IMR-90 (cell line): ENCODE data around the gene FBXL13. TPM values are rescaled to one million over a fixed set of nuclear protein-coding genes. Genes with fewer than 3 reads are reported as not detected.

Experiments used
- ATAC-seq: fragments of 200-7000 bp; cut with Tn5 transposase; 2 replicates; pipeline ENCODE4 v1.9.1; 2020; ENCODE audit warnings: low read depth, mild to moderate bottlenecking, moderate library complexity
- BruUV-seq: library from RNA; stranded (reverse); fragments of 400-500 nt; replicated peaks from 2 replicates; lab custom pipeline; 2021; lab: Mats Ljungman, UMichigan
- CTCF ChIA-PET: fragments of 300-600 bp; formaldehyde crosslinking; extraction: SDS; loops from one replicate; lab custom pipeline; 2021; ENCODE audit warnings: antibody characterized with exemption; lab: Yijun Ruan, JAX
- POLR2A ChIA-PET: fragments of 300-600 bp; sonication (Branson Sonifier 250); formaldehyde crosslinking; loops from one replicate; lab custom pipeline; 2022; ENCODE audit warnings: antibody characterized with exemption; ENCODE audit not compliant: unreplicated experiment; lab: Charles Lee
- DNase-seq: peaks from one replicate; pipeline ENCODE4 v3.0.0; 2013
- H2AFZ ChIP-seq: replicated peaks from 2 replicates; pipeline ENCODE3; 2013; ENCODE audit warnings: low read length, mild to moderate bottlenecking; ENCODE audit not compliant: poor library complexity
- H2AK5ac ChIP-seq: 2 replicates; pipeline ENCODE4 v1.6.1; 2013; ENCODE audit warnings: low read depth, low read length, inconsistent platforms
- H2AK9ac ChIP-seq: replicated peaks from 2 replicates; pipeline ENCODE3; 2013; ENCODE audit warnings: mild to moderate bottlenecking, low read depth, low read length, moderate library complexity; ENCODE audit not compliant: poor library complexity
- H2BK120ac ChIP-seq: 2 replicates; pipeline ENCODE4 v1.6.1; 2013; ENCODE audit warnings: low read depth, low read length, inconsistent platforms
- H2BK15ac ChIP-seq: 3 replicates; pipeline ENCODE4 v1.6.1; 2013; ENCODE audit warnings: low read depth, low read length, inconsistent platforms
- H2BK20ac ChIP-seq: 2 replicates; pipeline ENCODE4 v1.6.1; 2013; ENCODE audit warnings: low read depth, mild to moderate bottlenecking, inconsistent platforms, low read length, moderate library complexity
- H2BK5ac ChIP-seq: 2 replicates; pipeline ENCODE4 v1.6.1; 2013; ENCODE audit warnings: mild to moderate bottlenecking, low read depth, low read length, inconsistent platforms; ENCODE audit not compliant: poor library complexity, severe bottlenecking
- H3K14ac ChIP-seq: replicated peaks from 2 replicates; pipeline ENCODE4 v1.6.1; 2013; ENCODE audit warnings: low read depth, low read length, inconsistent platforms
- H3K18ac ChIP-seq: 2 replicates; pipeline ENCODE4 v1.6.1; 2013; ENCODE audit warnings: low read depth, low read length, control low read depth
- H3K23ac ChIP-seq: 2 replicates; pipeline ENCODE4 v1.6.1; 2013; ENCODE audit warnings: low read depth, low read length, inconsistent platforms
- H3K27ac ChIP-seq: 2 replicates; pipeline ENCODE4 v1.5.1; 2013; ENCODE audit warnings: mild to moderate bottlenecking, control low read depth, low read length; ENCODE audit not compliant: insufficient read depth
- H3K27me3 ChIP-seq: 2 replicates; pipeline ENCODE4 v1.6.1; 2013; ENCODE audit warnings: low read length; ENCODE audit not compliant: control insufficient read depth, insufficient read depth
- H3K36me3 ChIP-seq: 2 replicates; pipeline ENCODE4 v1.6.1; 2013; ENCODE audit warnings: low read length, mixed read lengths; ENCODE audit not compliant: control insufficient read depth, insufficient read depth
- H3K4ac ChIP-seq: 2 replicates; pipeline ENCODE4 v1.6.1; 2013; ENCODE audit warnings: low read depth, low read length, inconsistent platforms
- H3K4me1 ChIP-seq: 2 replicates; pipeline ENCODE4 v1.6.1; 2013; ENCODE audit warnings: low read length, mixed read lengths; ENCODE audit not compliant: control insufficient read depth, insufficient read depth
- H3K4me2 ChIP-seq: 2 replicates; pipeline ENCODE4 v1.6.1; 2013; ENCODE audit warnings: low read depth, mild to moderate bottlenecking, control low read depth, low read length, moderate library complexity
- H3K4me3 ChIP-seq: 2 replicates; pipeline ENCODE4 v1.5.1; 2013; ENCODE audit warnings: low read depth, mild to moderate bottlenecking, control low read depth, low read length, moderate library complexity; ENCODE audit not compliant: insufficient read depth
- H3K56ac ChIP-seq: 2 replicates; pipeline ENCODE4 v1.6.1; 2013; ENCODE audit warnings: low read length, inconsistent platforms; ENCODE audit not compliant: insufficient read depth; ENCODE audit errors: extremely low read depth
- H3K79me1 ChIP-seq, 2 experiments: 2 replicates each; pipeline ENCODE4 v1.6.1; 2013; ENCODE audit warnings: low read length in 2 of 2, inconsistent platforms in 1 of 2, low read depth in 1 of 2
- H3K9ac ChIP-seq: 2 replicates; pipeline ENCODE4 v1.6.1; 2013; ENCODE audit warnings: low read depth, low read length, control low read depth
- H3K9me1 ChIP-seq: 2 replicates; pipeline ENCODE4 v1.6.1; 2013; ENCODE audit warnings: low read length, inconsistent platforms; ENCODE audit not compliant: insufficient read depth
- H3K9me3 ChIP-seq: 2 replicates; pipeline ENCODE4 v1.6.1; 2013; ENCODE audit warnings: low read length; ENCODE audit not compliant: control insufficient read depth, insufficient read depth
- H4K20me1 ChIP-seq: 2 replicates; pipeline ENCODE4 v1.6.1; 2013; ENCODE audit warnings: low read length, inconsistent platforms; ENCODE audit not compliant: insufficient read depth
- H4K5ac ChIP-seq: 2 replicates; pipeline ENCODE4 v1.6.1; 2013; ENCODE audit warnings: mild to moderate bottlenecking, low read depth, low read length, control low read depth
- H4K8ac ChIP-seq, 2 experiments: 2 replicates each; pipeline ENCODE4 v1.6.1; 2013; ENCODE audit warnings: low read depth in 2 of 2, low read length in 2 of 2, control low read depth in 1 of 2, inconsistent platforms in 1 of 2
- H4K91ac ChIP-seq: 2 replicates; pipeline ENCODE4 v1.6.1; 2013; ENCODE audit warnings: low read depth, low read length, inconsistent platforms; ENCODE audit not compliant: insufficient read depth
- CHD1 ChIP-seq: IDR thresholded peaks from 2 replicates; pipeline ENCODE4 v1.6.1; 2012; ENCODE audit warnings: low read depth, low read length, improper control_type of control experiment
- MAZ ChIP-seq: IDR thresholded peaks from 2 replicates; pipeline ENCODE4 v1.6.1; 2012; ENCODE audit warnings: low read depth, mild to moderate bottlenecking, low read length, improper control_type of control experiment, moderate library complexity, borderline replicate concordance
- MXI1 ChIP-seq: IDR thresholded peaks from 2 replicates; pipeline ENCODE4 v1.6.1; 2012; ENCODE audit warnings: low read depth, mild to moderate bottlenecking, low read length, moderate library complexity, borderline replicate concordance
- RCOR1 ChIP-seq: IDR thresholded peaks from 2 replicates; pipeline ENCODE4 v1.6.1; 2012; ENCODE audit warnings: mild to moderate bottlenecking, low read length, improper control_type of control experiment; ENCODE audit not compliant: insufficient replicate concordance
- RFX5 ChIP-seq: IDR thresholded peaks from 2 replicates; pipeline ENCODE4 v1.8.0; 2012; ENCODE audit warnings: low read depth, mild to moderate bottlenecking, low read length, moderate library complexity
- WGBS, 2 experiments: methylation state at CpG; one replicate each; pipeline versions ENCODE4 v1.1.5 to v1.1.7; 2013; ENCODE audit warnings: missing lambda C conversion rate in 2 of 2; ENCODE audit not compliant: insufficient read length in 1 of 2; ENCODE audit errors: extremely low coverage in 2 of 2; 5-methylcytosine and 5-hydroxymethylcytosine counted together
- dilution Hi-C: fragments of 300-500 bp; cut with HindIII; formaldehyde crosslinking; loops from one replicate; pipeline ENCODE4 v1.14.3; 2018; ENCODE audit warnings: low sequenced_read_pairs; ENCODE audit not compliant: unreplicated experiment
- in situ Hi-C: fragments of 300-500 bp; cut with MboI; formaldehyde crosslinking; loops from 3 replicates; pipeline ENCODE4 v1.14.3; 2019; ENCODE audit warnings: low sequenced_read_pairs, inconsistent platforms, mixed read lengths
- intact Hi-C: fragments of 100-400 bp; cut with micrococcal nuclease; formaldehyde crosslinking; loops from 2 replicates; pipeline ENCODE4 v1.10.0; 2022
- polyA plus RNA-seq, 3 experiments: library from polyadenylated mRNA; depleted of rRNA; stranded (reverse); fragments of >200 nt; gene quantifications; 2 replicates each; pipeline ENCODE4 v1.2.3, GENCODE V29; 2012; ENCODE audit warnings: low replicate concordance in 1 of 3
- total RNA-seq: library from RNA; depleted of rRNA; stranded (reverse); fragments of >200 nt; gene quantifications from 2 replicates; pipeline ENCODE4 v1.2.3, GENCODE V29; 2012
- TF ChIP-seq, protein P1 (sequence below): fragments of 150-350 bp; IDR thresholded peaks from 2 replicates; pipeline ENCODE4 v1.6.1; 2017; ENCODE audit warnings: mild to moderate bottlenecking, antibody characterized with exemption, low read length, low read depth

The FBXL13 gene
- total and polyA plus RNA-seq, 2 of the 4 experiments (the other 2 are of a cell fraction): 0.24 to 0.36 TPM

DNA sequence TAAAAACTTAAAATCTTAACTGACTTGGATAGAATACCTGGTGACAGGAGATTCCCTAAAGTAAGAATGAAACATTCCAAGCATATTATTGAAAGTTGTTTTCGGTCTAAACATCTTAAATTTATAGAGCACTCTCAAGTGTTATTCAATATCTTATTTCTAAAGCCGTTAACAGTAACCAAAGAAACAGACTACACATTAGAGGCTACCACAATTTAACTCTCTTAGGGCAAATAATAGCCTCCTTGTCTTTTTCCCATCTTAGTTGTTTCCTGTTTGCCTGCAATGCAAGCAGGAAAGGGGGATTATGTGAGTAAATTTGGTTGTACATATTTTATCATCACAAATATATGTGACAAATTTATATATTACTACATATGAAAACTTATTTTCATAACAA lies 42.9 kb upstream of the FBXL13 start:
- Histone ChIP-seq H3K9me1 (peaks cover 10% of the 10 kb centered on the region; the same call in 1 of the 2 replicates), H3K4ac (no peak overlapping the region), H2BK120ac (no peak overlapping the region), H3K4me1 (no peaks in the 10 kb centered on the region), H3K4me2 (no peak overlapping the region), H3K79me1 (no peaks in the 10 kb centered on the region), H2AK5ac (no peak overlapping the region), H3K23ac (no peak overlapping the region), H3K4me3 (no peak overlapping the region), H4K20me1 (no peaks in the 10 kb centered on the region), H2BK20ac (no peak overlapping the region), H3K27me3 (no peaks in the 10 kb centered on the region), H2AFZ (no peak overlapping the region), H3K9me3 (no peaks in the 10 kb centered on the region), H3K9ac (no peak overlapping the region), H2BK5ac (no peak overlapping the region), H4K91ac (no peak overlapping the region), H3K56ac (no peak overlapping the region), H4K8ac (no peak overlapping the region), H2AK9ac (no peak overlapping the region), H4K5ac (no peak overlapping the region), H3K36me3 (peaks cover 8% of the 10 kb centered on the region), H3K14ac (no peak overlapping the region), H3K27ac (no peak overlapping the region), H3K18ac (no peak overlapping the region), H2BK15ac (no peak overlapping the region)
- WGBS, 2 experiments: no CpG with 5 or more reads among the region's 2 CpGs
- intact Hi-C loops: loop anchor here (10.0 kb wide), 1 partner anchor 177 kb away; the partner anchor contains the start of gene PMPCB
- no peak for TF ChIP-seq RFX5
- TF ChIP-seq, protein P1, sequence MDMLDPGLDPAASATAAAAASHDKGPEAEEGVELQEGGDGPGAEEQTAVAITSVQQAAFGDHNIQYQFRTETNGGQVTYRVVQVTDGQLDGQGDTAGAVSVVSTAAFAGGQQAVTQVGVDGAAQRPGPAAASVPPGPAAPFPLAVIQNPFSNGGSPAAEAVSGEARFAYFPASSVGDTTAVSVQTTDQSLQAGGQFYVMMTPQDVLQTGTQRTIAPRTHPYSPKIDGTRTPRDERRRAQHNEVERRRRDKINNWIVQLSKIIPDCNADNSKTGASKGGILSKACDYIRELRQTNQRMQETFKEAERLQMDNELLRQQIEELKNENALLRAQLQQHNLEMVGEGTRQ: no peak
- TF ChIP-seq RCOR1: no peak
- no peak for TF ChIP-seq MAZ
- no peak for TF ChIP-seq MXI1
- no peak for TF ChIP-seq CHD1
- no TSS peak for BruUV-seq
- dilution Hi-C loops: no loop called here
- DNase-seq: no peak
- no peak for ATAC-seq
- CTCF ChIA-PET: no interaction called here
- in situ Hi-C loops: no loop called here
- POLR2A ChIA-PET: no interaction called here
